Activated CD4-positive, alpha-beta T cell treated with anti-CD3 and anti-CD28 coated beads, Interleukin-2, amount 10 ng/mL, durations not matched to agents 24 days and 14 days (primary cell): ENCODE measurements around the gene LINGO1. TPM values are rescaled to one million over a fixed set of nuclear protein-coding genes. Genes with fewer than 3 reads are reported as not detected.

Experiments used
- DNase-seq: peaks from one replicate; pipeline ENCODE4 v3.0.0; 2022
- H3K27ac Mint-ChIP-seq: one replicate; pipeline ENCODE4 v1.8.0; 2022; ENCODE audit warnings: mild to moderate bottlenecking, mixed read lengths
- H3K27me3 Mint-ChIP-seq: one replicate; pipeline ENCODE4 v1.8.0; 2022; ENCODE audit warnings: mixed read lengths
- H3K36me3 Mint-ChIP-seq: one replicate; pipeline ENCODE4 v1.8.0; 2022; ENCODE audit warnings: low read depth, mild to moderate bottlenecking, mixed read lengths
- H3K4me1 Mint-ChIP-seq: one replicate; pipeline ENCODE4 v1.8.0; 2021; ENCODE audit warnings: mixed read lengths
- H3K4me3 Mint-ChIP-seq: one replicate; pipeline ENCODE4 v1.8.0; 2022; ENCODE audit warnings: mild to moderate bottlenecking, moderate library complexity, mixed read lengths
- H3K9me3 Mint-ChIP-seq: one replicate; pipeline ENCODE4 v1.8.0; 2021; ENCODE audit warnings: mixed read lengths
- intact Hi-C: fragments of 100-400 bp; cut with micrococcal nuclease; formaldehyde crosslinking; loops from one replicate; pipeline ENCODE4 v1.15.1; 2023
- total RNA-seq: library from RNA; stranded (reverse); gene quantifications from 2 replicates; pipeline ENCODE4 v1.2.3, GENCODE V29; 2022

Gene LINGO1
- total RNA-seq, 1 donor from 2014 or later, result not detected

- no peak for DNase-seq
- Mint-ChIP-seq H3K9me3 (no peaks in the 10 kb centered on the region), H3K27me3 (peaks cover 3% of the 10 kb centered on the region), H3K4me1 (no peaks in the 10 kb centered on the region), H3K4me3 (no peak overlapping the region), H3K36me3 (no peaks in the 10 kb centered on the region), H3K27ac (no peak overlapping the region)
- intact Hi-C loops, result no loop called here
Measured at GRCh38 chr15:77646104-77646694, 13.5 kb upstream of the LINGO1 start.

- no peak overlapping the region for H3K27ac Mint-ChIP-seq
- H3K27me3 Mint-ChIP-seq, result peaks cover 3% of the 10 kb centered on the region
- H3K4me1 Mint-ChIP-seq, result no peaks in the 10 kb centered on the region
- H3K9me3 Mint-ChIP-seq, result no peaks in the 10 kb centered on the region
- H3K4me3 Mint-ChIP-seq, result no peak overlapping the region
- H3K36me3 Mint-ChIP-seq, result no peaks in the 10 kb centered on the region
- no peak for DNase-seq
- intact Hi-C loops, result no loop called here
Measured at GRCh38 chr15:77645602-77646001, 12.9 kb upstream of the LINGO1 start.

- H3K9me3 Mint-ChIP-seq, result no peaks in the 10 kb centered on the region
- intact Hi-C loops, result no loop called here
- DNase-seq, result no peak
- no peak overlapping the region for H3K4me3 Mint-ChIP-seq
- no peak overlapping the region for H3K27ac Mint-ChIP-seq
- H3K27me3 Mint-ChIP-seq, result peaks cover 2% of the 10 kb centered on the region
- H3K36me3 Mint-ChIP-seq, result no peaks in the 10 kb centered on the region
- no peaks in the 10 kb centered on the region for H3K4me1 Mint-ChIP-seq
Measured at GRCh38 chr15:77644543-77645247, 12.0 kb upstream of the LINGO1 start.

GRCh38 chr15:77643764-77644163 is 11.1 kb upstream of the LINGO1 start:
- Mint-ChIP-seq H3K36me3 (no peaks in the 10 kb centered on the region), H3K27ac (no peak overlapping the region), H3K9me3 (no peaks in the 10 kb centered on the region), H3K4me3 (no peak overlapping the region), H3K4me1 (no peaks in the 10 kb centered on the region), H3K27me3 (peaks cover 2% of the 10 kb centered on the region)
- intact Hi-C loops, result no loop called here
- DNase-seq, result no peak

- DNase-seq, result no peak
- Mint-ChIP-seq H3K4me1 (no peaks in the 10 kb centered on the region), H3K9me3 (no peaks in the 10 kb centered on the region), H3K27me3 (peaks cover 2% of the 10 kb centered on the region), H3K4me3 (no peak overlapping the region), H3K27ac (no peak overlapping the region), H3K36me3 (no peaks in the 10 kb centered on the region)
- intact Hi-C loops, result no loop called here
Measured at GRCh38 chr15:77642793-77643430, 10.2 kb upstream of the LINGO1 start.

- Mint-ChIP-seq H3K27me3 (peaks cover 6% of the 10 kb centered on the region), H3K4me1 (no peaks in the 10 kb centered on the region)
Measured at GRCh38 chr15:77641999-77642398, 9.3 kb upstream of the LINGO1 start.

GRCh38 chr15:77640615-77641014 is 7.9 kb upstream of the LINGO1 start:
- Mint-ChIP-seq H3K27me3 (peaks cover 13% of the 10 kb centered on the region), H3K36me3 (no peaks in the 10 kb centered on the region), H3K27ac (no peak overlapping the region), H3K9me3 (no peaks in the 10 kb centered on the region), H3K4me1 (no peaks in the 10 kb centered on the region), H3K4me3 (no peak overlapping the region)
- no peak for DNase-seq
- intact Hi-C loops, result no loop called here

More at GRCh38 chr15:77641999-77642398, 9.3 kb upstream of the LINGO1 start:
- Mint-ChIP-seq H3K4me3 (no peak overlapping the region), H3K9me3 (no peaks in the 10 kb centered on the region), H3K27ac (no peak overlapping the region), H3K36me3 (no peaks in the 10 kb centered on the region)
- no peak for DNase-seq
- intact Hi-C loops, result no loop called here

- Mint-ChIP-seq H3K9me3 (no peaks in the 10 kb centered on the region), H3K4me3 (no peak overlapping the region), H3K27ac (no peak overlapping the region), H3K27me3 (peaks cover 17% of the 10 kb centered on the region), H3K4me1 (no peaks in the 10 kb centered on the region), H3K36me3 (no peaks in the 10 kb centered on the region)
- intact Hi-C loops, result no loop called here
- DNase-seq, result no peak
Measured at GRCh38 chr15:77639431-77639830, 6.7 kb upstream of the LINGO1 start.

- no peak for DNase-seq
- H3K36me3 Mint-ChIP-seq, result no peaks in the 10 kb centered on the region
- no peak overlapping the region for H3K27ac Mint-ChIP-seq
- intact Hi-C loops, result no loop called here
- no peak overlapping the region for H3K4me3 Mint-ChIP-seq
- peaks cover 7% of the 10 kb centered on the region for H3K4me1 Mint-ChIP-seq
- no peaks in the 10 kb centered on the region for H3K9me3 Mint-ChIP-seq
- peaks cover 28% of the 10 kb centered on the region for H3K27me3 Mint-ChIP-seq
Measured at GRCh38 chr15:77637851-77638692, 5.4 kb upstream of the LINGO1 start.

GRCh38 chr15:77636209-77636608 is 3.5 kb upstream of the LINGO1 start:
- Mint-ChIP-seq H3K36me3 (no peaks in the 10 kb centered on the region), H3K4me1 (peaks cover 7% of the 10 kb centered on the region), H3K9me3 (no peaks in the 10 kb centered on the region), H3K27ac (no peak overlapping the region), H3K27me3 (peaks cover 33% of the 10 kb centered on the region), H3K4me3 (no peak overlapping the region)
- intact Hi-C loops, result no loop called here
- no peak for DNase-seq

- peak overlapping the region; percentile 44 for H3K4me3 Mint-ChIP-seq
- peaks cover 7% of the 10 kb centered on the region for H3K4me1 Mint-ChIP-seq
- DNase-seq, result peak; percentile 88
- no peaks in the 10 kb centered on the region for H3K36me3 Mint-ChIP-seq
- no peaks in the 10 kb centered on the region for H3K9me3 Mint-ChIP-seq
- intact Hi-C loops, result loop anchor here (1.0 kb wide), 1 partner anchor 187 kb away; no protein-coding TSS in a partner anchor
- H3K27ac Mint-ChIP-seq, result no peak overlapping the region
- peaks cover 45% of the 10 kb centered on the region for H3K27me3 Mint-ChIP-seq
Measured at GRCh38 chr15:77634266-77634962, 1.7 kb upstream of the LINGO1 start.

GRCh38 chr15:77633913-77634265 is 1.2 kb upstream of the LINGO1 start:
- Mint-ChIP-seq H3K4me1 (peaks cover 7% of the 10 kb centered on the region), H3K27ac (no peak overlapping the region), H3K27me3 (peaks cover 49% of the 10 kb centered on the region), H3K4me3 (peak overlapping the region; percentile 31), H3K9me3 (no peaks in the 10 kb centered on the region), H3K36me3 (no peaks in the 10 kb centered on the region)
- DNase-seq, result no peak
- intact Hi-C loops, result loop anchor here (1.0 kb wide), 1 partner anchor 187 kb away; no protein-coding TSS in a partner anchor

GRCh38 chr15:77633134-77633912 is 611 bp upstream of the LINGO1 start:
- Mint-ChIP-seq H3K36me3 (no peaks in the 10 kb centered on the region), H3K9me3 (no peaks in the 10 kb centered on the region), H3K4me3 (peak overlapping the region; percentile 52), H3K27me3 (peaks cover 52% of the 10 kb centered on the region), H3K27ac (no peak overlapping the region), H3K4me1 (peaks cover 7% of the 10 kb centered on the region)
- intact Hi-C loops, result no loop called here
- peak; percentile 88 for DNase-seq
